GM19193 (cell line): ENCODE data around the gene TTLL10.

Experiments used
- POLR2A ChIP-seq: IDR thresholded peaks from 4 replicates; pipeline ENCODE4 v1.6.1; 2011; ENCODE audit not compliant: insufficient read depth, insufficient read length; ENCODE audit errors: extremely low read depth

TTLL10 gene

GRCh38 chr1:1173061-1173792 lies 453 bp upstream of the TTLL10 start:
- TF ChIP-seq POLR2A: no peak

GRCh38 chr1:1175221-1176062 lies 1.8 kb downstream of the TTLL10 start:
- no peak for TF ChIP-seq POLR2A

- no peak for TF ChIP-seq POLR2A
These were observed 3.3 kb downstream of the TTLL10 start for GRCh38 chr1:1176931-1177330.

GRCh38 chr1:1177452-1178206 lies 3.9 kb downstream of the TTLL10 start:
- TF ChIP-seq POLR2A: no peak

- TF ChIP-seq POLR2A: no peak
These were observed 5.2 kb downstream of the TTLL10 start for GRCh38 chr1:1178794-1179331.

GRCh38 chr1:1179346-1179982 lies 5.8 kb downstream of the TTLL10 start:
- no peak for TF ChIP-seq POLR2A

GRCh38 chr1:1179983-1180861 lies 6.5 kb downstream of the TTLL10 start:
- no peak for TF ChIP-seq POLR2A

GRCh38 chr1:1181129-1181937 lies 7.7 kb downstream of the TTLL10 start:
- TF ChIP-seq POLR2A: no peak

GRCh38 chr1:1181938-1182410 lies 8.3 kb downstream of the TTLL10 start:
- TF ChIP-seq POLR2A: no peak

- TF ChIP-seq POLR2A: no peak
These were observed 9.0 kb downstream of the TTLL10 start for GRCh38 chr1:1182491-1183220.

- TF ChIP-seq POLR2A: no peak
These were observed 9.6 kb downstream of the TTLL10 start for GRCh38 chr1:1183221-1183747.
